CD4-positive, alpha-beta memory T cell (primary cell): Measurements from ENCODE around the gene SPSB1. TPM values are rescaled to one million over a fixed set of nuclear protein-coding genes. Genes with fewer than 3 reads are reported as not detected.
A peak's percentile ranks its signal among the peaks of the same experiment; 100 is the strongest.

ENCODE experiments used
- CTCF ChIA-PET: fragments of 350-600 bp; sonication (Branson Sonifier 250); formaldehyde crosslinking; loops from one replicate; lab custom pipeline; 2021; ENCODE audit warnings: inconsistent platforms; ENCODE audit not compliant: partially characterized antibody; lab: Charles Lee
- POLR2A ChIA-PET: fragments of 350-600 bp; sonication (Branson Sonifier 250); formaldehyde crosslinking; loops from one replicate; lab custom pipeline; 2021; ENCODE audit not compliant: partially characterized antibody; lab: Charles Lee
- DNase-seq, 5 donors: peaks; one replicate each; pipeline versions ENCODE4 v3.0.0 to v3.0.0-alpha.2; 2020 to 2022; ENCODE audit warnings: mixed read lengths in 1 of 5
- H3K27ac ChIP-seq: one replicate; pipeline ENCODE4 v1.7.0; 2013; ENCODE audit warnings: low read depth, low read length
- H3K27me3 ChIP-seq: 2 replicates; pipeline ENCODE4 v1.7.0; 2013; ENCODE audit warnings: mild to moderate bottlenecking, low read length, moderate library complexity; ENCODE audit not compliant: insufficient read depth
- H3K36me3 ChIP-seq: 2 replicates; pipeline ENCODE4 v1.7.0; 2013; ENCODE audit warnings: mild to moderate bottlenecking, low read length, moderate library complexity; ENCODE audit not compliant: insufficient read depth
- H3K4me1 ChIP-seq: 2 replicates; pipeline ENCODE4 v1.7.0; 2013; ENCODE audit warnings: mild to moderate bottlenecking, low read length, moderate library complexity; ENCODE audit not compliant: insufficient read depth
- H3K4me3 ChIP-seq, 2 donors: one replicate each; pipeline ENCODE4 v1.7.0; 2013; ENCODE audit warnings: low read length in 2 of 2, mild to moderate bottlenecking in 1 of 2
- H3K9me3 ChIP-seq, 2 donors: one replicate each; pipeline ENCODE4 v1.7.0; 2013; ENCODE audit warnings: low read length in 2 of 2, control low read depth in 1 of 2; ENCODE audit not compliant: control insufficient read depth in 1 of 2
- H3K27ac Mint-ChIP-seq, 7 donors: one replicate each; pipeline ENCODE4 v1.8.0; 2020 to 2021; ENCODE audit warnings: mixed read lengths in 7 of 7, mild to moderate bottlenecking in 6 of 7, inconsistent platforms in 3 of 7, moderate library complexity in 3 of 7
- H3K27me3 Mint-ChIP-seq, 2 donors: one replicate each; pipeline ENCODE4 v1.8.0; 2020 to 2021; ENCODE audit warnings: mixed read lengths in 2 of 2
- H3K36me3 Mint-ChIP-seq, 2 donors: one replicate each; pipeline ENCODE4 v1.8.0; 2020 to 2021; ENCODE audit warnings: mixed read lengths in 2 of 2, inconsistent platforms in 1 of 2, mild to moderate bottlenecking in 1 of 2
- H3K4me1 Mint-ChIP-seq, 4 donors: one replicate each; pipeline ENCODE4 v1.8.0; 2020 to 2021; ENCODE audit warnings: mixed read lengths in 4 of 4, mild to moderate bottlenecking in 1 of 4
- H3K4me3 Mint-ChIP-seq, 8 donors: one replicate each; pipeline ENCODE4 v1.8.0; 2020 to 2021; ENCODE audit warnings: mixed read lengths in 8 of 8, mild to moderate bottlenecking in 7 of 8, moderate library complexity in 6 of 8, inconsistent platforms in 3 of 8
- H3K9me3 Mint-ChIP-seq, 8 donors: one replicate each; pipeline ENCODE4 v1.8.0; 2020 to 2021; ENCODE audit warnings: mixed read lengths in 8 of 8, mild to moderate bottlenecking in 5 of 8, inconsistent platforms in 3 of 8, moderate library complexity in 1 of 8
- intact Hi-C: fragments of 100-400 bp; cut with micrococcal nuclease; formaldehyde crosslinking; loops from one replicate; pipeline ENCODE4 v1.15.1; 2023
- polyA plus RNA-seq, 2 donors: library from polyadenylated mRNA; unstranded; fragments of 300-500 nt; fragmentation: Illumina TruSeq; gene quantifications; one replicate each; pipeline ENCODE4 v1.2.3, GENCODE V29; 2021
- total RNA-seq, 2 experiments: library from RNA; stranded (reverse); gene quantifications; one replicate each; pipeline ENCODE4 v1.2.3, GENCODE V29; 2021

SPSB1 gene
- total and polyA plus RNA-seq, 4 experiments from 2014 or later: 2.8 to 4.5 (median 3.7) TPM

- ChIA-PET POLR2A (no interaction called here), CTCF (interaction anchor here (0.9 to 4.9 kb wide), 3 partner anchors 10 to 226 kb away, joined by 3 to 37 read pairs (median 25); no protein-coding TSS in a partner anchor)
- peaks cover 21 to 28% of the 10 kb centered on the region in 2 donors for H3K36me3 Mint-ChIP-seq
- no peak overlapping the region for H3K27ac ChIP-seq
- peaks cover 5% of the 10 kb centered on the region for H3K4me1 ChIP-seq
- H3K27me3 ChIP-seq: no peaks in the 10 kb centered on the region
- no peak overlapping the region for H3K4me3 Mint-ChIP-seq
- H3K9me3 Mint-ChIP-seq: peaks cover 0 to under 1% (median 0%) of the 10 kb centered on the region in 8 donors
- no peaks in the 10 kb centered on the region for H3K9me3 ChIP-seq
- no peaks in the 10 kb centered on the region for H3K27me3 Mint-ChIP-seq
- no peak for DNase-seq
- peaks cover 0 to 13% (median 3%) of the 10 kb centered on the region in 4 donors for H3K4me1 Mint-ChIP-seq
- H3K4me3 ChIP-seq: no peak overlapping the region
- peak overlapping the region in 1 of 7 donors; percentile 70 for H3K27ac Mint-ChIP-seq
- intact Hi-C loops: no loop called here
- H3K36me3 ChIP-seq: no peaks in the 10 kb centered on the region
Measured at GRCh38 chr1:9265968-9266367, 26.7 kb upstream of the SPSB1 start.

- no peak for DNase-seq
- intact Hi-C loops: loop anchor here (1.0 kb wide), 2 partner anchors 188 to 224 kb away; no protein-coding TSS in a partner anchor
- H3K9me3 Mint-ChIP-seq: no peaks in the 10 kb centered on the region
- peaks cover 5% of the 10 kb centered on the region for H3K4me1 ChIP-seq
- no peaks in the 10 kb centered on the region for H3K27me3 Mint-ChIP-seq
- H3K4me3 Mint-ChIP-seq: peak overlapping the region in 2 of 8 donors; percentile 32 to 36
- H3K9me3 ChIP-seq: no peaks in the 10 kb centered on the region
- no peaks in the 10 kb centered on the region for H3K36me3 ChIP-seq
- CTCF ChIA-PET: interaction anchor here (0.7 to 4.9 kb wide), 13 partner anchors 8 to 306 kb away, joined by 3 to 37 read pairs (median 4); no protein-coding TSS in a partner anchor
- H3K27me3 ChIP-seq: no peaks in the 10 kb centered on the region
- POLR2A ChIA-PET: interaction anchor here (1.5 kb wide), 1 partner anchor 189 kb away, joined by 4 read pairs; no protein-coding TSS in a partner anchor
- H3K4me3 ChIP-seq: no peak overlapping the region
- peak overlapping the region in 1 of 7 donors; percentile 23 for H3K27ac Mint-ChIP-seq
- H3K27ac ChIP-seq: no peak overlapping the region
- peaks cover 0 to 9% (median 3%) of the 10 kb centered on the region in 4 donors for H3K4me1 Mint-ChIP-seq
- peaks cover 19 to 24% of the 10 kb centered on the region in 2 donors for H3K36me3 Mint-ChIP-seq
Measured at GRCh38 chr1:9267352-9267686, 25.4 kb upstream of the SPSB1 start.

- H3K36me3 Mint-ChIP-seq: peaks cover 18 to 23% of the 10 kb centered on the region in 2 donors
Measured at GRCh38 chr1:9267827-9268581, 24.7 kb upstream of the SPSB1 start.

GRCh38 chr1:9269078-9269501, 23.6 kb upstream of the SPSB1 start:
- Histone ChIP-seq H3K27me3 (no peaks in the 10 kb centered on the region), H3K4me1 (peaks cover 5% of the 10 kb centered on the region), H3K27ac (no peak overlapping the region), H3K9me3 (no peaks in the 10 kb centered on the region), H3K4me3 (no peak overlapping the region), H3K36me3 (no peaks in the 10 kb centered on the region)
- no peak overlapping the region for H3K4me3 Mint-ChIP-seq
- ChIA-PET CTCF (interaction anchor here (1.0 to 4.9 kb wide), 4 partner anchors 14 to 222 kb away, joined by 3 to 37 read pairs (median 4); no protein-coding TSS in a partner anchor), POLR2A (no interaction called here)
- no peaks in the 10 kb centered on the region for H3K9me3 Mint-ChIP-seq
- no peaks in the 10 kb centered on the region for H3K27me3 Mint-ChIP-seq
- no peak overlapping the region for H3K27ac Mint-ChIP-seq
- H3K4me1 Mint-ChIP-seq: peaks cover 0 to 9% (median 3%) of the 10 kb centered on the region in 4 donors
- H3K36me3 Mint-ChIP-seq: peaks cover 15 to 19% of the 10 kb centered on the region in 2 donors
- intact Hi-C loops: no loop called here
- DNase-seq: no peak

More at GRCh38 chr1:9267827-9268581, 24.7 kb upstream of the SPSB1 start:
- no peak for DNase-seq
- Histone ChIP-seq H3K27me3 (no peaks in the 10 kb centered on the region), H3K36me3 (no peaks in the 10 kb centered on the region), H3K27ac (no peak overlapping the region), H3K9me3 (no peaks in the 10 kb centered on the region), H3K4me1 (peaks cover 5% of the 10 kb centered on the region), H3K4me3 (no peak overlapping the region)
- ChIA-PET CTCF (interaction anchor here (1.0 to 4.9 kb wide), 9 partner anchors 16 to 305 kb away, joined by 3 to 37 read pairs (median 5); no protein-coding TSS in a partner anchor), POLR2A (interaction anchor here (1.5 kb wide), 1 partner anchor 188 kb away, joined by 4 read pairs; no protein-coding TSS in a partner anchor)
- Mint-ChIP-seq H3K27me3 (no peaks in the 10 kb centered on the region), H3K27ac (peak overlapping the region in 1 of 7 donors; percentile 29), H3K9me3 (no peaks in the 10 kb centered on the region), H3K4me3 (no peak overlapping the region), H3K4me1 (peaks cover 0 to 9% (median 3%) of the 10 kb centered on the region in 4 donors)
- intact Hi-C loops: loop anchor here (1.0 kb wide), 2 partner anchors 187 to 223 kb away; no protein-coding TSS in a partner anchor

- intact Hi-C loops: no loop called here
- Histone ChIP-seq H3K4me1 (peaks cover 5% of the 10 kb centered on the region), H3K27ac (no peak overlapping the region), H3K27me3 (no peaks in the 10 kb centered on the region), H3K4me3 (no peak overlapping the region), H3K9me3 (no peaks in the 10 kb centered on the region), H3K36me3 (no peaks in the 10 kb centered on the region)
- POLR2A ChIA-PET: no interaction called here
- peak overlapping the region in 1 of 7 donors; percentile 22 for H3K27ac Mint-ChIP-seq
- CTCF ChIA-PET: interaction anchor here (1.3 to 4.9 kb wide), 3 partner anchors 13 to 222 kb away, joined by 3 to 37 read pairs (median 5); no protein-coding TSS in a partner anchor
- H3K4me1 Mint-ChIP-seq: peaks cover 0 to 9% (median 3%) of the 10 kb centered on the region in 4 donors
- DNase-seq: no peak
- H3K36me3 Mint-ChIP-seq: peaks cover 12 to 15% of the 10 kb centered on the region in 2 donors
- H3K27me3 Mint-ChIP-seq: no peaks in the 10 kb centered on the region
- no peaks in the 10 kb centered on the region for H3K9me3 Mint-ChIP-seq
- no peak overlapping the region for H3K4me3 Mint-ChIP-seq
Measured at GRCh38 chr1:9269721-9270120, 23.0 kb upstream of the SPSB1 start.

GRCh38 chr1:9270290-9270883, 22.3 kb upstream of the SPSB1 start:
- Histone ChIP-seq H3K27ac (no peak overlapping the region), H3K36me3 (no peaks in the 10 kb centered on the region), H3K9me3 (no peaks in the 10 kb centered on the region), H3K4me1 (peaks cover 7% of the 10 kb centered on the region), H3K4me3 (no peak overlapping the region), H3K27me3 (no peaks in the 10 kb centered on the region)
- H3K9me3 Mint-ChIP-seq: no peaks in the 10 kb centered on the region
- H3K27ac Mint-ChIP-seq: peak overlapping the region in 1 of 7 donors; percentile 13
- no peak overlapping the region for H3K4me3 Mint-ChIP-seq
- intact Hi-C loops: no loop called here
- H3K36me3 Mint-ChIP-seq: peaks cover 5 to 8% of the 10 kb centered on the region in 2 donors
- ChIA-PET CTCF (interaction anchor here (1.3 to 1.8 kb wide), 2 partner anchors 13 to 185 kb away, joined by 3 to 5 read pairs; no protein-coding TSS in a partner anchor), POLR2A (no interaction called here)
- no peak for DNase-seq
- peaks cover 4 to 16% (median 6%) of the 10 kb centered on the region in 4 donors for H3K4me1 Mint-ChIP-seq
- H3K27me3 Mint-ChIP-seq: no peaks in the 10 kb centered on the region
